ENCODE data around the gene MAPKAPK2.

The MAPKAPK2 gene

DNA sequence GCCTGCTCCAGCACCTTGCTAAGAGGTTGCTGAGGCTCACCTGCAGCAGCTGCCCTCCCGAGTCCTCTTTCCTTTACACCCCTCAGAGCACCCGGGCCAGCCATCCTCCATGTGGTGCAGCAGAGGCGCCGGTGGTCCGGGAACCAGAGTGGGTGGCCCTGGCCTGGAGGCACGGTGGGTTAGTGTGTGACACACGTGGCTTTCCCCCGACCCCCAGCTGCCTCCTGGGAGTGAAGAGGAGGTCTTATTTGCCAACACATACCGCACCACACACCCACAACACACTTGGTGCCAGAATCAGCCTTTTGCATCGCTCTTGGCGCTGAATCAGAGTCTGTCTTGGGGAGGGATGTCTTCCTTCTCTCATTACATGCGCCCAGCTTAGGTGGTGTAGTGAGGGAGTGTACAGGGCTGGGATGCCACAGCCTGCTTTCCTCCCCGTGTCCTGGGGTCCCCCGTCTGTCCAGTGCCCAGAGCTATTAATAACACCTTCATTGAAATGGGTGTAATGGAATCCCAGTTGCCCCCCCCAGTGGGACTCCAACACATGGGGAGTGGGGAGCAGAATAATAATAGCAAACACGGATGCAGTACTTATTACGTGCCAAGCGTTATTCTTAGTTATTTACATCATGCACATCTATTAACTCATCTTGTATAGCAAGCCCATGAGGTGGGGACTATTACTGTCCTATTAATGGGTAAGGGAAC is 38.2 kb downstream of the MAPKAPK2 start:
- no peak for DNase-seq (ENCODE audit: low read depth)

DNA sequence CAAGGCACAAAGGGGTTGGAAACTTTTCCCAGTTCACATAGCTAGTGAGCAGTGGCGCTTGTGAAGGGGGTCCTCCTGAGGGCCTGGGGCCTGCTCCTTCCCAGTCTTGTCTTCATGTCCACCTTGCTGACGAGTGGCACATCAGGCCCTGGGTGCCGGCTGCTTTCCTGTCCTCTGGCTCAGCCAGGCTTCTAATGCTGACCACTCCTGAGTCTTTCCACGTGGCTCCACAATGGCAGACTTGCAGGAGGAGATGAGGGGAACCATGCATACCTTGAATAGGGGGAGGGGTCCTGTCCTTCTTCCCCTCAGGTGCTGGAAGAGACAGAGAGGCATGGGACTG is 38.7 kb downstream of the MAPKAPK2 start:
- no peak for DNase-seq (ENCODE audit: low read depth)

- no peak for DNase-seq (ENCODE audit: low read depth)
Measured at GRCh38 chr1:206723805-206724472, 39.2 kb downstream of the MAPKAPK2 start.

- no peak for DNase-seq (ENCODE audit: low read depth)
Measured at GRCh38 chr1:206725109-206725963, 40.6 kb downstream of the MAPKAPK2 start.

DNA sequence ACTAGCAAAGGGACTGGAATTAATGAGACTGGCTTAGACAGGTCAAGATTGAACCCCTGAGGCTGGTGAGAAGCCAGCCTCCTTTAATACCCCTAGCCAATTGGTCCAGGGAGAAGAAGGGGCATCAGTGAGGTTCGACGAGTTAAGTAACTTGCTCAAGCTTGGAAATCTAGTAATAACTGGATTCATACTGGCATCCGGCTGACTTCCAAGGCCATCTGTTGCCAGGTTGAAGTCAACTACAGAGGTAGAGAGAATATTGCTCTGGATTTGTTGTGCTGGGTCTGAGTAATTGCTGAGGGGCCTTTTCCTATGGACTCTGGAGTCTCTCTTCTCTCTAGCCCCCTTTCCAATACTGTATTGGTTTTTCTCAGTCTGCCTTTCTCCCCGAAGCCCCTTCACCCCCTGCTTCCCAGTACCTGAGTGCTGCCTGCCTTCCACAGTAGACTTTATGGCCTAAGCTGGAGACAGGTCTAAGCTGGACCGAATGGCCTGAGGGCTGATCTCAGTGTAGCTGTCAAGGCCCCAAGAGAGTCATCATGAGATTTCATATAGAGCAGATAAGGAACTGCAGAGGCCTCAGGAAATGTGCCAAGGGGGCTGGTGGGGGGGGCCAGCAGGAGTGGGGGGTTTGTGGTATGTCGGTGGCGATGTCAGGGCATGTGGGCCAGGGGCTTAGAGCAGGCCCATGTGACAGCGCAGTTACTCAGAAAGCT is 43.4 kb downstream of the MAPKAPK2 start:
- no peak for DNase-seq (ENCODE audit: low read depth)

- no peak for DNase-seq (ENCODE audit: low read depth)
Measured at GRCh38 chr1:206728697-206728987, 43.9 kb downstream of the MAPKAPK2 start.

DNA sequence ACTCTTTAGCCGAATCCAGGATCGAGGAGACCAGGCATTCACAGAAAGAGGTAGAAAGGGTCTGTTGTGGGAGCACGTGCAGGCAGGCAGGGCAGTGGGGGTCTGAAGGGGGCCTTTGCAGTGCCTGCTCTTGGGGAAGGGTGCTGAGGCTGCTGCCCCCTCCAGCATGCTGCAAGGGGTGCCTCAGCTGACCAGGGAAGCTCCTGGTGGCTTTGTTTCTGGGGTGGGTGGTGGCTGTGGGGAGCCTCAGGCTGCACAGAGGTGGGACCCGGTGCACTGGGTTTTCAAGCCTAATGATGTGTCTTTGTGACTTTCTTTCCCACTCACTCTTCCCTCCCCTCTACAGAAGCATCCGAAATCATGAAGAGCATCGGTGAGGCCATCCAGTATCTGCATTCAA is 44.3 kb downstream of the MAPKAPK2 start:
- no peak for DNase-seq (ENCODE audit: low read depth)

DNA sequence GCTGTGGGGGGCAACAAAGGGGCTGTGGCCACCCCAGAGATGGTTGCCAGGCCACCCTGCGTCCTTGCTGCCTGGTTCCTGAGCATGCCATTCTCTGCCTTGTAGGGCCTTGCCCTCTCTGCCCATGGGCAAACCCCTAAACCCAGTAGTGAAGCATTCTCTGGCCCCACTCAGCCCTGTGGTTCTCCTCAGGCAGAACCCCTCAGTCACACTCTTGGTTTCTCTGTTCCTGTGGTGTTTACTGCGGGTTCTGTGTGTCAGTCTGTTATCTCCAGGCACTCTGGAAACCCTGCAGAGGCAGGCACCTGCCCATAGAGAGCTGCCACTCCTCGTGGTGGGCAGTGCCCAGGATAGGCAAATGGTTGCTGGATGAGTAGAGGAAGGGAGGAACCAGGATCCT is 44.8 kb downstream of the MAPKAPK2 start:
- DNase-seq (ENCODE audit: low read depth), result no peak

DNA sequence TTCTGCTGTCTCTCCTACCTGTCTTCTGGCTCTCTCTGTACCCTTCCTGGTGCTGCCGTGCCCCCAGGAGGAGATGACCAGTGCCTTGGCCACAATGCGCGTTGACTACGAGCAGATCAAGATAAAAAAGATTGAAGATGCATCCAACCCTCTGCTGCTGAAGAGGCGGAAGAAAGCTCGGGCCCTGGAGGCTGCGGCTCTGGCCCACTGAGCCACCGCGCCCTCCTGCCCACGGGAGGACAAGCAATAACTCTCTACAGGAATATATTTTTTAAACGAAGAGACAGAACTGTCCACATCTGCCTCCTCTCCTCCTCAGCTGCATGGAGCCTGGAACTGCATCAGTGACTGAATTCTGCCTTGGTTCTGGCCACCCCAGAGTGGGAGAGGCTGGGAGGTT is 47.8 kb downstream of the MAPKAPK2 start:
- no peak for DNase-seq (ENCODE audit: low read depth)

- DNase-seq (ENCODE audit: low read depth), result no peak
Measured at GRCh38 chr1:206732992-206733391, 48.3 kb downstream of the MAPKAPK2 start.

DNA sequence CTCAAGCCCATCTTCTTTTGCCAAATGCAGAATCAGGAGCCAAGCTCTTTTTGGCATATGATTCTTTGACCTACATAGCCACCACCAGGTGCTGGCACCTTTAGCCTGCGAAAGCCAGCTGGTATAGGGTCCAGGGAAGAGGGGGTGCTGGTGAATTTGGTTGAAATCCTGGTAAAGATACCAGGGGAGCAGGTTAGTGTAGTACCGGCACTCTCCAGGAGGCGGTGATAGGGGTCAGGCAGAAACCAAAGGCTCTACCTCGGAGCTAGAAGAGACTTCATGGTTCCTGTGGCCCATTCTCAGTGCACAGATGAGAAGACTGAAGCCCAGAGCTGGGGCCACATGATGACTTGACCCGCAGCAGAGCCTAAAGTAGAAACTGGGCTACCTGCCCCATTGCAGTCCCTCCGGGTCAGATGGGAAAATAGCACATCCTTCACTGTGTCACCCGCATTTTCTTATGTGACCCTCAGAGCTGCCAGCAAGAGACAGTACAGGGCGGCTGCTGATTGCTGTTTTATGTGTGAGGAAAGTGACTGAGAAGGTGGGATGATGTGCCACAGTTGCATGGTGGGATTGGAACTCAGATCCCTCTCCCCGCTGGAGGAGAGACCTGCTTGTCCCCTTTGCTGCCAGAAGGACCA is 49.9 kb downstream of the MAPKAPK2 start:
- DNase-seq (ENCODE audit: low read depth), result peak; percentile 45

DNA sequence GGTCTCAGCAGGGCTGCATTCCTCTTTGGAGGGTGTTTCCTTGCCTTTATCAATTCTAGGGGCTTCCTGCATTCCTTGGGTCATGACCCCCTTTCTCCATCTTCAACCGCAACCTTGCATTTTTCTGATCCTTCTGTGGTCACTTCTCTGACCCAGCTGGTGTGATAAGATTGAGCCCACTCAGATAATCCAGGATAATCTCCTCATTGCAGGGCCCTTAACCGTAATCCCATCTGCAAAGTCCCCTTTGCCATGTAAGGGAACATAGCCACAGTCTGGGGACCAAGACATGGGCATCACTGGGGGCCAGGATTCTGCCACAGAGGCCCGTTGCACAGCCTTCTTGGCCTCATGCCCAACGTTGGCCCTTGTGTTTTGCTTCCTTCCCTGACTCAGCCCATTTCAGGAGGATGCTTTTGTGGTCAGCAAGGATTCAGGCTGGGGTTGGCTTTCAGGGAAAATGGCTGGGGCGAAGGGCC is 50.9 kb downstream of the MAPKAPK2 start:
- DNase-seq (ENCODE audit: low read depth), result no peak

DNA sequence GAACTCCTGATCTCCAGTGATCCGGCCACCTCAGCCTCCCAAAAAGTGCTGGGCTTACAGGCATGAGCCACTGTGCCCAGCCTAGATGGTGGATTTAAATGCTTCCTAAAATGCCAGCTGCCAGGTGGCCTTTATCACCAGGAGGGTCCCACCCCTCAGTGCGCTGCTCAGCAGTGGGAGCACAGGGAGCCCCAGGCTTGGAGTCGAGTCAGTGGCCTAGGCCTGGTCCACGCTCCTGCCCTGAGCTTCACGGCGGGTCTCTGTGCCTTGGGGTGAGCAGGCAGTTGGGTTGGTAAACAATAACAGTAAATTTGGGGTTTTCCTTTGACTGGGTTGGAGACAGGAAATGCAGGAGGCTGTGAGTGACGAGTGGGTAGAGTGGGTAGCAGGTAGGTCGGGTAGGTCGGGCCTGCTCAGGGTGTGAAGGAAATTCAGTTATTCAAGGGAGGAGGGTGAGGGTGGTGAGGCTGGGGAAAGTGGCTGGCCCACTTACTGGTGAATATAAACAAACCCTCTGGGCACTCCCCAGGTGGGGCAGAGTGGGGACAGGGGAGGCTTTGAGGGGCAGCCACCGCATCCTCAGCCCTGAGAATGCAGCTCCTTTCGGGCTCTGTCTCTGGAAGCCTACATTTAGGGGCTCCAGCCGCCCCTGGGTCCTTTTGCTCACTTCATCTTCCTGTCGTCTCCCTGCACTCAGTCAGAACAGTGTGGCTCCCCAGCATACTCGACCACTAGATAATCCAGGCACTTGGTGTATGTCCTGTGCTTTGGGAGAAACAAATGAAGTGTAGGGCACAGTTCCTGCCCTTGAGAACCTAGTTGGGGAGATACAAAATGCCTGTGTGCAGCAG is 52.4 kb downstream of the MAPKAPK2 start:
- peak; percentile 26 for DNase-seq (ENCODE audit: low read depth)

DNA sequence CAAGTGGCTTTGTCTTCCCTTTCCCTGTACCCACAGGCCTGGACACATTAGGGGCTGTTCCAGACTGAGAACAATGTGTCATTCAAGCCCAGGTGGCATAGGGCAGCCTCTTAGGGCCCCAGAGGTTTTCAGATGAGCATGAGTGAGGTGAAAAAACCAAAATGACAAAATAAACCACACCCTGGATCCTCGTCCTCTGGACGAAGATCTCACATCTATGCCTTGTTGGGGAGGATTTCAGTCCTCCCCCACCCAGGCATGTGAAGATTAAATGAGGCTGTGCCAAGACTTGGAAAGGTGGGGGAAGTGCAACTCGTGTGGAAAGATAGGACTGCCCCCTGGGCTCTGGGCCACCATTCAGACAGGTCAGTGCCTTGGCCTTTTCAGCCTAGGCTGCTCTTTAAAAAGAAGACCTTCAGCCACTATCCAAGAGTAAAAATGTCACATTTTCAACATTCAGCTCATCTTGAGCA is 53.1 kb downstream of the MAPKAPK2 start:
- no peak for DNase-seq (ENCODE audit: low read depth)

GRCh38 chr1:206738370-206739366 is 54.0 kb downstream of the MAPKAPK2 start:
- no peak for DNase-seq (ENCODE audit: low read depth)

DNA sequence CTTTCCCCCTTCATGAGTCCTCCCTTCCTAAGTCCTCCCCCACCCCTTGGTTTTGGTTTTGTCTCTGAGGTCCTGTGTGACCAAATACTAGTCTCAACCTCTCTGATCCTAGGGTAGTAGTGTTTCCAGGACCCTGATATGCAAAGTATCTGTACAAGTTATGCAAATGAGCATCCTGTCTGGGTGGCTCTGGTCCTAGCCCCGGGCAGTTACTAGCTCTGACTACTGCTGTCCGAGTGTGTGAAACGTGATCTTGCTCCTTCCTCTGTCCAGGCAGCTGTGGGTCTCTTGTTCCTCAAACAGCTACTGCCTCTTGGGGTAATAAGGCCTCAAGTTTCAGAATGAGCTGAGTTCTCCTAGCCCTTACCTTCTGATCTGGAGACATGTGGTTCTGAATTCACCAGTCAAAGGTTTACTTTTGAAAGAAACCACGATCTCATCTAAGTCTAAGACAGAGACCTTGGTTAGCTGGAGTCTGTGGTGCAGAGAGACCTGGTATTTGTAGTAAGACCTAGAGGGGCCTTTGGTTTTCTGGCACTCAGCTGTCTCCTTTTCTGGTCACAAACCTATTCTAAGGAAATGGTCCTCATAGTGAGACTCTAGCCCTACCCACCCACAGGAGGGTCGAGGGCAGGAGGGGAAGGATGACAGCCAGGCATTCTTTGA is 54.8 kb downstream of the MAPKAPK2 start:
- DNase-seq (ENCODE audit: low read depth), result no peak

- DNase-seq (ENCODE audit: low read depth), result no peak
Measured at GRCh38 chr1:206741142-206741701, 56.5 kb downstream of the MAPKAPK2 start.

DNA sequence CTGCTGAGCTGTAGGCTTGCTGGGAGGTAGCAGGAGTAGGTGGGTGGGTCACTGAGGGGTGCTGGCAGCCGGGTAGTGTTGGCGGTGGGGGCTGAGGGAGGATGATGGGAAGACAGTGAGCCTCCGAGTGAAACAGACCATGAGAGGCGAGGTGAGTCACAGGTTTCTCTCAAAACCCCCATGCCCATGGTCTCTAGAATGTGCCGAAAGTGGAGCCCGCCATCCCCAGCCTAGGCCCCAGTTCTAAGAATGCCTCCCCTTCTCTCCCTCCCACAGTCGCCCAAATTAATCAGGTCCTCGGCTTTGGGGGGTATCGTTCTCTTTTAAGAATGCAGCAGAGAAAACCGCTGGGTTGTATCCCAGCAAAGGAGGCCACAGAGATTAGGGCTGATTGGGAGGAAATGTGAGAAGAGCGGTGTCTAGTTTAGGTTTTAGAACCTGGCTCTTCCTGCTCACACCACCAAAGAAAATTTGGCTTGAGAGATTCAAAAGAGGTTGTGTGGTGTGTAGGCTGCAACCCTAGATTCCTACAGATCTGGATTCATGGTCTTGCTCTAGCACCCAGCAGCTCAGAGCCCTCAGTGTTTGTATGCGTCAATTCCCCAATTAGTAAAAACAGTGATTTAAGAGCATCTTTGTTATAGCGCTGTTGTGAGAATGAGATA is 58.1 kb downstream of the MAPKAPK2 start:
- DNase-seq (ENCODE audit: low read depth), result no peak

Data from stimulated activated CD8-positive, alpha-beta memory T cell treated with anti-CD3 and anti-CD28 coated beads, Interleukin-12 subunit alpha, Interleukin-12 subunit beta, amount 100 ng/mL, for 4 hours (primary cell).